GM12875 (cell line): ENCODE results near the gene PRKD1.
"Not testable (repeated sequence)": the region's sequence is repeated elsewhere in the genome, so short reads cannot be mapped to it uniquely, and the experiment has no call there.

Experiments used
- H3K4me3 ChIP-seq: one replicate; pipeline ENCODE4 v1.5.1; 2011; ENCODE audit warnings: low read depth, low read length, control low read depth
- CTCF ChIP-seq: IDR thresholded peaks from 2 replicates; pipeline ENCODE4 v1.5.1; 2011; ENCODE audit warnings: low read depth, mild to moderate bottlenecking, control low read depth, inconsistent platforms, low read length, moderate library complexity, borderline replicate concordance; ENCODE audit not compliant: insufficient read depth

The PRKD1 gene

GRCh38 chr14:29709490-29709889 lies 218.2 kb downstream of the PRKD1 start:
- no peak overlapping the region for H3K4me3 ChIP-seq
- no peak for TF ChIP-seq CTCF

GRCh38 chr14:29706700-29707099 lies 220.9 kb downstream of the PRKD1 start:
- H3K4me3 ChIP-seq: no peak overlapping the region
- no peak for TF ChIP-seq CTCF

GRCh38 chr14:29705801-29706200 lies 221.8 kb downstream of the PRKD1 start:
- H3K4me3 ChIP-seq: no peak overlapping the region
- no peak for TF ChIP-seq CTCF

GRCh38 chr14:29689597-29689996 lies 238.1 kb downstream of the PRKD1 start:
- H3K4me3 ChIP-seq: not testable (repeated sequence)

GRCh38 chr14:29687866-29688265 lies 239.8 kb downstream of the PRKD1 start:
- TF ChIP-seq CTCF: no peak
- H3K4me3 ChIP-seq: no peak overlapping the region

- TF ChIP-seq CTCF: no peak
- no peak overlapping the region for H3K4me3 ChIP-seq
Observed at GRCh38 chr14:29687071-29687765, 240.4 kb downstream of the PRKD1 start.

- H3K4me3 ChIP-seq: no peak overlapping the region
- no peak for TF ChIP-seq CTCF
Observed at GRCh38 chr14:29684926-29685325, 242.7 kb downstream of the PRKD1 start.
